HepG2 (cell line): Measurements from ENCODE around the gene ANKRD11. TPM values are rescaled to one million over a fixed set of nuclear protein-coding genes. Genes with fewer than 3 reads are reported as not detected.
"Not testable (repeated sequence)": the region's sequence is repeated elsewhere in the genome, so short reads cannot be mapped to it uniquely, and the experiment has no call there.

Experiments used
- ATAC-seq: fragments of 200-7000 bp; cut with Tn5 transposase; 3 replicates; pipeline ENCODE4 v1.9.1; 2020; ENCODE audit warnings: mild to moderate bottlenecking, moderate library complexity
- BruUV-seq: library from RNA; stranded (reverse); fragments of 400-500 nt; replicated peaks from 2 replicates; lab custom pipeline; 2021; lab: Mats Ljungman, UMichigan
- CTCF ChIA-PET: fragments of 300-600 bp; formaldehyde crosslinking; extraction: SDS; loops from one replicate; lab custom pipeline; 2021; ENCODE audit warnings: low total read pairs, inconsistent platforms, low intra/inter-chr PET ratio; lab: Yijun Ruan, JAX
- POLR2A ChIA-PET: fragments of 350-600 bp; sonication (Branson Sonifier 250); formaldehyde crosslinking; loops from one replicate; lab custom pipeline; 2020; ENCODE audit warnings: antibody characterized with exemption, inconsistent platforms; lab: Yijun Ruan, JAX
- DNase-seq: peaks from one replicate; pipeline ENCODE4 v3.0.0-alpha.2; 2015; ENCODE audit warnings: low spot score
- FAIRE-seq: peaks from 3 replicates; lab custom pipeline; 2011; peaks lifted over from hg19 to GRCh38; lab: Jason Lieb, UNC
- H2AFZ ChIP-seq: one replicate; pipeline ENCODE4 v1.6.1; 2011; ENCODE audit warnings: low read length, inconsistent platforms
- H3K27ac ChIP-seq: fragments of 300-600 bp; 3 replicates; pipeline ENCODE4 v1.8.0; 2011; ENCODE audit warnings: mixed run types, mild to moderate bottlenecking, mixed read lengths, low read length, inconsistent platforms; ENCODE audit not compliant: insufficient read depth; ENCODE audit errors: extremely low read length
- H3K27me3 ChIP-seq, 2 experiments: fragments of 200-600 bp in 1 of 2; 2 replicates in 1 of 2; 3 replicates in 1 of 2; pipeline versions ENCODE4 v1.6.0 to v1.8.0; 2011; ENCODE audit warnings: low read length in 2 of 2, mild to moderate bottlenecking in 2 of 2, moderate library complexity in 2 of 2, inconsistent platforms in 1 of 2; ENCODE audit not compliant: insufficient read depth in 2 of 2, control insufficient read depth in 1 of 2
- H3K36me3 ChIP-seq, 2 experiments: fragments of 200-600 bp in 1 of 2; replicated peaks in 1 of 2; 2 replicates in 1 of 2; 3 replicates in 1 of 2; pipeline versions ENCODE4 v1.5.1 to v1.8.0; 2011; ENCODE audit warnings: low read length in 2 of 2, inconsistent platforms in 1 of 2; ENCODE audit not compliant: insufficient read depth in 2 of 2, control insufficient read depth in 1 of 2
- H3K4me1 ChIP-seq: 2 replicates; pipeline ENCODE4 v1.5.1; 2012; ENCODE audit warnings: low read length, inconsistent platforms; ENCODE audit not compliant: insufficient read depth
- H3K4me2 ChIP-seq: 2 replicates; pipeline ENCODE4 v1.6.0; 2011; ENCODE audit warnings: low read depth, low read length, inconsistent platforms
- H3K4me3 ChIP-seq, 3 experiments: fragments of 200-600 bp in 1 of 3; sonication (generic), shearing (Covaris generic) in 1 of 3; replicated peaks in 1 of 3; 2 replicates each; pipeline ENCODE4 v1.5.1; 2011 to 2016; ENCODE audit warnings: low read length in 3 of 3, inconsistent platforms in 2 of 3, low read depth in 2 of 3, mild to moderate bottlenecking in 2 of 3, control low read depth in 1 of 3, mixed read lengths in 1 of 3; ENCODE audit not compliant: insufficient read depth in 1 of 3
- H3K79me2 ChIP-seq: one replicate; pipeline ENCODE4 v1.6.1; 2011; ENCODE audit warnings: low read length, inconsistent platforms; ENCODE audit not compliant: insufficient read depth
- H3K9ac ChIP-seq: 2 replicates; pipeline ENCODE4 v1.6.0; 2011; ENCODE audit warnings: mild to moderate bottlenecking, low read depth, low read length, inconsistent platforms; ENCODE audit not compliant: insufficient read depth
- H3K9me3 ChIP-seq: 2 replicates; pipeline ENCODE4 v1.5.1; 2012; ENCODE audit warnings: mild to moderate bottlenecking, low read length
- H4K20me1 ChIP-seq: 2 replicates; pipeline ENCODE4 v1.6.0; 2011; ENCODE audit warnings: inconsistent platforms, mild to moderate bottlenecking, low read length, moderate library complexity; ENCODE audit not compliant: insufficient read depth
- AGO2 ChIP-seq: fragments of 200-400 bp; formaldehyde crosslinking; optimal IDR thresholded peaks from 2 replicates; pipeline ENCODE3; 2017; ENCODE audit warnings: mild to moderate bottlenecking, low read depth, low read length, moderate library complexity
- AKAP8 ChIP-seq: sonication (generic); formaldehyde crosslinking; IDR thresholded peaks from 2 replicates; pipeline ENCODE4 v1.5.1; 2020; ENCODE audit warnings: mild to moderate bottlenecking, missing genetic modification reagents
- CBX2 ChIP-seq, 2 experiments: fragments of 200-600 bp in 1 of 2; sonication (generic); formaldehyde crosslinking in 1 of 2; IDR thresholded peaks; 2 replicates each; pipeline versions ENCODE4 v1.7.0 to v1.8.1; 2018 to 2022; ENCODE audit warnings: low read depth in 2 of 2, low read length in 1 of 2, mild to moderate bottlenecking in 1 of 2, missing genetic modification reagents in 1 of 2
- FOXA1 ChIP-seq, 2 experiments: fragments of 450-650 bp in 1 of 2; sonication (generic) in 1 of 2; formaldehyde crosslinking in 1 of 2; IDR thresholded peaks; 2 replicates each; pipeline versions ENCODE4 v1.4.0 to v1.6.1; 2016 to 2020; ENCODE audit warnings: missing genetic modification reagents in 1 of 2
- SAFB2 ChIP-seq: sonication (generic); formaldehyde crosslinking; IDR thresholded peaks from 2 replicates; pipeline ENCODE4 v1.5.1; 2020; ENCODE audit warnings: missing genetic modification reagents, low read depth, mild to moderate bottlenecking, borderline replicate concordance
- ZBTB38 ChIP-seq: sonication (generic); formaldehyde crosslinking; IDR thresholded peaks from 2 replicates; pipeline ENCODE4 v1.5.1; 2020; ENCODE audit warnings: mild to moderate bottlenecking, missing genetic modification reagents
- ZFY ChIP-seq: sonication (generic); formaldehyde crosslinking; IDR thresholded peaks from 2 replicates; pipeline ENCODE4 v1.4.0; 2020; ENCODE audit warnings: missing genetic modification reagents
- ZNF263 ChIP-seq: sonication (generic); formaldehyde crosslinking; IDR thresholded peaks from 2 replicates; pipeline ENCODE4 v1.4.0; 2020; ENCODE audit warnings: missing genetic modification reagents
- WGBS: methylation state at CpG from one replicate; pipeline ENCODE4 v1.1.6; 2017; ENCODE audit warnings: low lambda C conversion rate; 5-methylcytosine and 5-hydroxymethylcytosine counted together
- in situ Hi-C: cut with HindIII; loops from 2 replicates; pipeline ENCODE4 v1.10.0; 2017; ENCODE audit warnings: low pct_unique_long_range_greater_than_20kb; ENCODE audit not compliant: extremely low pct_ligation_motif_present
- intact Hi-C: fragments of 100-400 bp; cut with micrococcal nuclease; formaldehyde crosslinking; loops from one replicate; pipeline ENCODE4 v1.10.0; 2022; ENCODE audit not compliant: unreplicated experiment
- polyA plus RNA-seq, 8 experiments: library from polyadenylated mRNA; depleted of rRNA in 3 of 8; stranded (reverse) in 7 of 8; unstranded in 1 of 8; fragments of >200 nt; fragmentation: Illumina TruSeq in 4 of 8; extraction: Trizol in 4 of 8; gene quantifications; 2 replicates each; pipeline versions ENCODE4 v1.2.1 to v1.2.3, GENCODE V29; 2011 to 2016; ENCODE audit warnings: low read depth in 4 of 8, missing spikeins in 1 of 8, mixed read lengths in 1 of 8; ENCODE audit not compliant: insufficient read depth in 1 of 8
- total RNA-seq, 5 experiments: library from RNA; depleted of rRNA; stranded (reverse); fragments of >200 nt; fragmentation: Illumina TruSeq; extraction: Trizol; gene quantifications; 2 replicates each; pipeline ENCODE4 v1.2.3, GENCODE V29; 2016; ENCODE audit warnings: low read depth in 1 of 5
- TF ChIP-seq, protein P1 (sequence below): IDR thresholded peaks from 2 replicates; pipeline ENCODE4 v1.6.1; 2012; ENCODE audit warnings: inconsistent platforms
- TF ChIP-seq, protein P2 (sequence below), 2 experiments: sonication (generic) in 1 of 2; formaldehyde crosslinking in 1 of 2; IDR thresholded peaks; 2 replicates each; pipeline versions ENCODE4 v1.5.1 to v1.6.1; 2011 to 2020; ENCODE audit warnings: borderline replicate concordance in 1 of 2, low read depth in 1 of 2, low read length in 1 of 2, mild to moderate bottlenecking in 1 of 2, missing genetic modification reagents in 1 of 2, moderate library complexity in 1 of 2
- TF ChIP-seq, protein P3 (sequence below): sonication (generic); formaldehyde crosslinking; IDR thresholded peaks from 2 replicates; pipeline ENCODE4 v1.5.1; 2020; ENCODE audit warnings: mild to moderate bottlenecking, missing genetic modification reagents, moderate library complexity

ANKRD11 gene
- total and polyA plus RNA-seq, 2 of the 13 experiments (the other 11 are each of a cell fraction or from before 2014, with no cell fraction given) = 21.4 to 38.4 TPM

DNA sequence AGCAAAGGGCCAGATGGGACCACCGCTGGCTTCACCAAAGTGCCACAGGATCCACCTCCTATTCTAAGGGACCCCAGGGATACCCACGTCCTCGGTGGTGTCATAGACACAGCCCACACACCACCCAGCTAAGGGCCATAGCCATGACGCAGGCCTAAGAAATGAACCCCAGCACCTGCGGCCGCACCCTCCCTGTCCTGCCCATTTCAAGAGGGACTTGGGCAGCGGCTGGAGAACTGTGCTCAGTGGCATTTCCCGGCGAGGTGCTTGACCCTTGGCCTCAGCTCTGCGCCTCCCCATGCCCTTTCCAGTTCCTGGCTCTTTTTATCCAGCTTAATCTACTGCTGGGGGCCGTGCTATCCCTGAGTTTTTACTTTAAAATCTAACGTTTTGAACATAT, 245.6 kb downstream of the ANKRD11 start (continued):
- TF ChIP-seq AGO2 = peak; percentile 82

DNA sequence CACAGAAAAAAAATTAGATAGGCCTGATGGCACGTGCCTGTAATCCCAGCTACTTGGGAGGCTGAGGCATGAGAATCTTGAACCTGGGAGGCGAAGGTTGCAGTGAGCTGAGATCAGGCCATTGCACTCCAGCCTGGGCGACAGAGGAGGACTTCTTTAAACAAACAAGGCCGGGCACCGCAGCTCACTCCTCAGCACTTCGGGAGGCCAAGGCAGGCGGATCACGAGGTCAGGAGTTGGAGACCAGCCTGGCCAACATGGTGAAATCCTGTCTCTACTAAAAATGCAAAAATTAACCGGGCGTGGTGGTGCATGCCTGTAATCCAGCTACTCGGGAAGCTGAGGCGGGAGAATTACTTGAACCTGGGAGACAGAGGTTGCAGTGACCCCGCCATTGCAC, 246.1 kb downstream of the ANKRD11 start:
- Histone ChIP-seq H3K4me3 (peak overlapping the region in 1 of 3 experiments; percentile 23; a peak in 1 of 6 replicates), H3K4me2 (peak overlapping the region; percentile 64), H3K4me1 (peaks cover 57% of the 10 kb centered on the region)
- FAIRE-seq; BruUV-seq; DNase-seq; ATAC-seq; H2AFZ ChIP-seq; H3K9me3 ChIP-seq; H3K27ac ChIP-seq; H3K27me3 ChIP-seq; H3K36me3 ChIP-seq; H3K9ac ChIP-seq; CTCF ChIA-PET; H4K20me1 ChIP-seq; in situ Hi-C loops; H3K79me2 ChIP-seq; TF ChIP-seq CBX2 (IDR thresholded peaks at IDR 0.05; ENCODE audit: low read depth, low read length); FOXA1 (IDR thresholded peaks at IDR 0.05): not testable (repeated sequence)
- 42% methylated on average over 13 of the region's 13 CpGs for WGBS
- intact Hi-C loops = loop anchor here (5.0 kb wide), 1 partner anchor 263 kb away; the partner anchor contains the start of gene SPG7
- TF ChIP-seq, protein P1, sequence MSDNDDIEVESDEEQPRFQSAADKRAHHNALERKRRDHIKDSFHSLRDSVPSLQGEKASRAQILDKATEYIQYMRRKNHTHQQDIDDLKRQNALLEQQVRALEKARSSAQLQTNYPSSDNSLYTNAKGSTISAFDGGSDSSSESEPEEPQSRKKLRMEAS = peak; percentile 23; the same call in 1 of the 2 replicates
- TF ChIP-seq CBX2 (CRISPR knock-in tag; IDR thresholded peaks at IDR 0.05; ENCODE audit: low read depth) (0 out of 2 replicates have a peak, but pooled peaks have one; percentile 37), ZNF263 (CRISPR knock-in tag) (peak; percentile 76), ZBTB38 (CRISPR knock-in tag) (0 out of 2 replicates have a peak, but pooled peaks have one; percentile 36), ZFY (CRISPR knock-in tag) (0 out of 2 replicates have a peak, but pooled peaks have one; percentile 24), SAFB2 (CRISPR knock-in tag) (0 out of 2 replicates have a peak, but pooled peaks have one; percentile 35), AKAP8 (CRISPR knock-in tag) (peak; percentile 37; the same call in 1 of the 2 replicates), FOXA1 (CRISPR knock-in tag; IDR thresholded peaks at IDR 0.05) (0 out of 2 replicates have a peak, but pooled peaks have one; percentile 25)
- TF ChIP-seq, protein P2, sequence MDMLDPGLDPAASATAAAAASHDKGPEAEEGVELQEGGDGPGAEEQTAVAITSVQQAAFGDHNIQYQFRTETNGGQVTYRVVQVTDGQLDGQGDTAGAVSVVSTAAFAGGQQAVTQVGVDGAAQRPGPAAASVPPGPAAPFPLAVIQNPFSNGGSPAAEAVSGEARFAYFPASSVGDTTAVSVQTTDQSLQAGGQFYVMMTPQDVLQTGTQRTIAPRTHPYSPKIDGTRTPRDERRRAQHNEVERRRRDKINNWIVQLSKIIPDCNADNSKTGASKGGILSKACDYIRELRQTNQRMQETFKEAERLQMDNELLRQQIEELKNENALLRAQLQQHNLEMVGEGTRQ (IDR thresholded peaks at IDR 0.05; ENCODE audit: low read depth, low read length) = not testable (repeated sequence)
- TF ChIP-seq, protein P2 (CRISPR knock-in tag; IDR thresholded peaks at IDR 0.05; ENCODE audit: borderline replicate concordance) = peak; percentile 10
- TF ChIP-seq, protein P3, sequence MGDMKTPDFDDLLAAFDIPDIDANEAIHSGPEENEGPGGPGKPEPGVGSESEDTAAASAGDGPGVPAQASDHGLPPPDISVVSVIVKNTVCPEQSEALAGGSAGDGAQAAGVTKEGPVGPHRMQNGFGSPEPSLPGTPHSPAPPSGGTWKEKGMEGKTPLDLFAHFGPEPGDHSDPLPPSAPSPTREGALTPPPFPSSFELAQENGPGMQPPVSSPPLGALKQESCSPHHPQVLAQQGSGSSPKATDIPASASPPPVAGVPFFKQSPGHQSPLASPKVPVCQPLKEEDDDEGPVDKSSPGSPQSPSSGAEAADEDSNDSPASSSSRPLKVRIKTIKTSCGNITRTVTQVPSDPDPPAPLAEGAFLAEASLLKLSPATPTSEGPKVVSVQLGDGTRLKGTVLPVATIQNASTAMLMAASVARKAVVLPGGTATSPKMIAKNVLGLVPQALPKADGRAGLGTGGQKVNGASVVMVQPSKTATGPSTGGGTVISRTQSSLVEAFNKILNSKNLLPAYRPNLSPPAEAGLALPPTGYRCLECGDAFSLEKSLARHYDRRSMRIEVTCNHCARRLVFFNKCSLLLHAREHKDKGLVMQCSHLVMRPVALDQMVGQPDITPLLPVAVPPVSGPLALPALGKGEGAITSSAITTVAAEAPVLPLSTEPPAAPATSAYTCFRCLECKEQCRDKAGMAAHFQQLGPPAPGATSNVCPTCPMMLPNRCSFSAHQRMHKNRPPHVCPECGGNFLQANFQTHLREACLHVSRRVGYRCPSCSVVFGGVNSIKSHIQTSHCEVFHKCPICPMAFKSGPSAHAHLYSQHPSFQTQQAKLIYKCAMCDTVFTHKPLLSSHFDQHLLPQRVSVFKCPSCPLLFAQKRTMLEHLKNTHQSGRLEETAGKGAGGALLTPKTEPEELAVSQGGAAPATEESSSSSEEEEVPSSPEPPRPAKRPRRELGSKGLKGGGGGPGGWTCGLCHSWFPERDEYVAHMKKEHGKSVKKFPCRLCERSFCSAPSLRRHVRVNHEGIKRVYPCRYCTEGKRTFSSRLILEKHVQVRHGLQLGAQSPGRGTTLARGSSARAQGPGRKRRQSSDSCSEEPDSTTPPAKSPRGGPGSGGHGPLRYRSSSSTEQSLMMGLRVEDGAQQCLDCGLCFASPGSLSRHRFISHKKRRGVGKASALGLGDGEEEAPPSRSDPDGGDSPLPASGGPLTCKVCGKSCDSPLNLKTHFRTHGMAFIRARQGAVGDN (CRISPR knock-in tag) = peak; percentile 52
- POLR2A ChIA-PET = interaction anchor here (6.6 kb wide), 1 partner anchor 17 kb away, joined by 78 read pairs; no protein-coding TSS in a partner anchor
